ENCODE data around the gene ZCCHC2.

ZCCHC2 gene

DNA sequence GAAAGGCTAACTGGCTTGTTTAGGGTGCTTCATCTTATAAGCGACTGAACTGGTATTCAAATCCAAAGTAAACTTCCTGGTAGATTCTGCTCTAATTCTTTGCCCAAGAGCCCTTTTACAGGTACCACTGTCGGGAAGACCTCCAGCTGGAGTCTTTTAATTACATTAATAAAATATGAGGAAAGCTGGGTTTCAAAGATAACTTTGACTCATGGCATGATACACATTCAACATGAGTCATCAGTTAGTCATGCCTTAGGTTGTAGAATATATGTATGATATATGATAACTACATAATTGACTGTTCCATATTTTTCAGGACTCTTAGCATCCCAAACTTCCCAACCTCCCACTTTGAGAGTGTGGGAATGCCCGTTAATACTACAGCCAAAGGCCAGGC lies 32.3 kb downstream of the ZCCHC2 start:
- Histone ChIP-seq H2AK5ac (ENCODE audit: low read length) (no peak overlapping the region), H3K14ac (ENCODE audit: low read length) (no peak overlapping the region), H2BK5ac (ENCODE audit: low read depth, low read length, poor library complexity) (no peak overlapping the region), H3K4ac (ENCODE audit: low read depth, low read length) (no peak overlapping the region), H3K36me3 (ENCODE audit: control insufficient read depth in 1 of 2, insufficient read depth in 2 of 2, low read length in 2 of 2) (peaks cover 11 to 18% of the 10 kb centered on the region in 2 experiments), H3K27ac (ENCODE audit: low read depth, low read length) (no peak overlapping the region), H3K4me1 (ENCODE audit: control insufficient read depth in 1 of 2, insufficient read depth in 2 of 2, low read length in 2 of 2) (no peaks in the 10 kb centered on the region), H3K27me3 (ENCODE audit: insufficient read depth, low read length) (no peaks in the 10 kb centered on the region), H3K4me2 (ENCODE audit: low read length) (no peak overlapping the region), H4K12ac (ENCODE audit: low read depth, low read length) (no peak overlapping the region), H3K4me3 (ENCODE audit: low read depth, low read length) (no peak overlapping the region), H3K9ac (ENCODE audit: low read length) (no peak overlapping the region), H3K79me2 (ENCODE audit: control insufficient read depth, insufficient read depth, low read length, poor library complexity) (no peaks in the 10 kb centered on the region), H3K18ac (ENCODE audit: low read length) (no peak overlapping the region), H3K23ac (ENCODE audit: low read length) (no peak overlapping the region), H3K79me1 (ENCODE audit: low read length) (no peaks in the 10 kb centered on the region), H3K9me3 (ENCODE audit: insufficient read depth, low read depth, low read length) (no peaks in the 10 kb centered on the region), H4K8ac (ENCODE audit: low read depth, low read length) (no peak overlapping the region), H2BK120ac (ENCODE audit: insufficient read depth, low read length, poor library complexity) (no peak overlapping the region), H2AFZ (ENCODE audit: insufficient read depth, low read length, poor library complexity) (no peak overlapping the region), H2BK12ac (ENCODE audit: low read length) (no peak overlapping the region), H4K91ac (ENCODE audit: low read depth, low read length) (no peak overlapping the region)
- peak in 1 of 2 donors; percentile 32 for DNase-seq
- no CpG with 5 or more reads among the region's 3 CpGs for WGBS (ENCODE audit: extremely low coverage, insufficient coverage, insufficient read length)

DNA sequence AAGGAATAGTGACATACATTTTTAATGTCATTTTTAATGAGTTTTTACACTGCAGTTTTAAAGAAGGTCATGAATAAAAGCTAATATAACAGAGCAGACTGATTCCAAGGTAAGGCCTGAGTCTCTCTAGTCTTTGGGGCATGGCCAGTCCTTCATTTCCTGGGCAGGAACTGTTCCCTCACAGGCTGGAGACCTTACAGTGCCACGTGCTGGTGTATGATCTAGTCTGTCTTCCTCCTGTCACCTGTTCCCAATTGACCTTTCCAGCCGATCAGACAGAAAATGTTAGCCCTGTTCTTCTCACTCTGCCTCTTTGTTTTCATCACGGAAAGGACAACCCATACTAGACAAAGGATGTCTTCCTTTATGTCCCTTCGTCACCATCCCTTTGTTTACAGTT lies 33.6 kb downstream of the ZCCHC2 start:
- H3K79me1 ChIP-seq (ENCODE audit: low read length): no peaks in the 10 kb centered on the region
- no peak overlapping the region for H3K23ac ChIP-seq (ENCODE audit: low read length)
- H3K9me3 ChIP-seq (ENCODE audit: insufficient read depth, low read depth, low read length): no peaks in the 10 kb centered on the region
- H4K91ac ChIP-seq (ENCODE audit: low read depth, low read length): no peak overlapping the region
- H3K27me3 ChIP-seq (ENCODE audit: insufficient read depth, low read length): no peaks in the 10 kb centered on the region
- no peak overlapping the region for H3K27ac ChIP-seq (ENCODE audit: low read depth, low read length)
- H4K8ac ChIP-seq (ENCODE audit: low read depth, low read length): no peak overlapping the region
- H3K4me3 ChIP-seq (ENCODE audit: low read depth, low read length): no peak overlapping the region
- H2BK120ac ChIP-seq (ENCODE audit: insufficient read depth, low read length, poor library complexity): no peak overlapping the region
- H3K14ac ChIP-seq (ENCODE audit: low read length): no peak overlapping the region
- H3K79me2 ChIP-seq (ENCODE audit: control insufficient read depth, insufficient read depth, low read length, poor library complexity): no peaks in the 10 kb centered on the region
- no peak overlapping the region for H2AFZ ChIP-seq (ENCODE audit: insufficient read depth, low read length, poor library complexity)
- H4K12ac ChIP-seq (ENCODE audit: low read depth, low read length): no peak overlapping the region
- H2AK5ac ChIP-seq (ENCODE audit: low read length): no peak overlapping the region
- H3K9ac ChIP-seq (ENCODE audit: low read length): no peak overlapping the region
- WGBS (ENCODE audit: extremely low coverage, insufficient coverage, insufficient read length): no CpG with 5 or more reads among the region's 4 CpGs
- no peak overlapping the region for H2BK5ac ChIP-seq (ENCODE audit: low read depth, low read length, poor library complexity)
- H3K36me3 ChIP-seq (ENCODE audit: control insufficient read depth in 1 of 2, insufficient read depth in 2 of 2, low read length in 2 of 2): peaks cover 10 to 16% of the 10 kb centered on the region in 2 experiments
- no peak overlapping the region for H3K4ac ChIP-seq (ENCODE audit: low read depth, low read length)
- H3K4me2 ChIP-seq (ENCODE audit: low read length): no peak overlapping the region
- H2BK12ac ChIP-seq (ENCODE audit: low read length): no peak overlapping the region
- no peak for DNase-seq
- no peak overlapping the region for H3K18ac ChIP-seq (ENCODE audit: low read length)
- H3K4me1 ChIP-seq (ENCODE audit: control insufficient read depth in 1 of 2, insufficient read depth in 2 of 2, low read length in 2 of 2): no peaks in the 10 kb centered on the region

DNA sequence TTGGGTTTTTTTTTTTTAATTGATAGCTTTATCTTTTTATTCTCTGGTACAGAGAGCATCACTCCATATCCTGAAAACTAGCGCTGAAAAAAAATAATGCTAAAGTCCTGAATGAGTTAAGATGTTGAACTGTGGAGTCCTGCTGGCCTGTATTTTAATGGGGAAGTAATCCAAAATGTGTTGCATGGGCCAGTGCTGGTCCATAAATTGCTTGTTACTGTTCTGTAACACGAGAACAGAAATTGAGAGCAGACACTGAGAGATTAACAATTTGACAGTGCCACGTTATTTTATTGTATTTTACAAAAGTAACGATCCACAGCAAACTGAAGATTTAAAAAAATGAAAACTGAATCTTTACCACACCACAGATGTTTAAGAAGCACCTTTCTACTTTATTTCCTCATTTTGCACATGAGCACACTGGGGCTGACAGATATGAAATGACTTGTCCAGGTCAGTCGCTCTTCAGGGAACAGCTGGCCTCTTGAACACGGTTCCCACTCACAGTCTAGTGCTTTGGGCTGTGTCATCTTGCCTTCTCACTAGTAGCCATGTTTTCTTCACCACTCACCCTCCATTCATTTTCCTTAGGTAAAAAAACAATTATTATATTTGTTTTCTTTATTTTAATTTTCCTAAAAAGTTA lies 35.3 kb downstream of the ZCCHC2 start:
- Histone ChIP-seq H3K9ac (ENCODE audit: low read length) (no peak overlapping the region), H3K23ac (ENCODE audit: low read length) (no peak overlapping the region), H2AK5ac (ENCODE audit: low read length) (no peak overlapping the region), H3K36me3 (ENCODE audit: control insufficient read depth in 1 of 2, insufficient read depth in 2 of 2, low read length in 2 of 2) (peaks cover 6 to 12% of the 10 kb centered on the region in 2 experiments), H3K4me1 (ENCODE audit: control insufficient read depth in 1 of 2, insufficient read depth in 2 of 2, low read length in 2 of 2) (no peaks in the 10 kb centered on the region), H2BK12ac (ENCODE audit: low read length) (no peak overlapping the region), H4K91ac (ENCODE audit: low read depth, low read length) (no peak overlapping the region), H2BK5ac (ENCODE audit: low read depth, low read length, poor library complexity) (no peak overlapping the region), H3K27me3 (ENCODE audit: insufficient read depth, low read length) (no peaks in the 10 kb centered on the region), H3K79me2 (ENCODE audit: control insufficient read depth, insufficient read depth, low read length, poor library complexity) (no peaks in the 10 kb centered on the region), H2AFZ (ENCODE audit: insufficient read depth, low read length, poor library complexity) (no peak overlapping the region), H3K4me2 (ENCODE audit: low read length) (no peak overlapping the region), H3K79me1 (ENCODE audit: low read length) (no peaks in the 10 kb centered on the region), H2BK120ac (ENCODE audit: insufficient read depth, low read length, poor library complexity) (no peak overlapping the region), H3K9me3 (ENCODE audit: insufficient read depth, low read depth, low read length) (no peaks in the 10 kb centered on the region), H3K4me3 (ENCODE audit: low read depth, low read length) (no peak overlapping the region), H3K14ac (ENCODE audit: low read length) (no peak overlapping the region), H3K18ac (ENCODE audit: low read length) (no peak overlapping the region), H4K12ac (ENCODE audit: low read depth, low read length) (no peak overlapping the region), H4K8ac (ENCODE audit: low read depth, low read length) (no peak overlapping the region), H3K27ac (ENCODE audit: low read depth, low read length) (no peak overlapping the region), H3K4ac (ENCODE audit: low read depth, low read length) (no peak overlapping the region)
- WGBS (ENCODE audit: extremely low coverage, insufficient coverage, insufficient read length): no CpG with 5 or more reads among the region's 6 CpGs
- DNase-seq: no peak

DNA sequence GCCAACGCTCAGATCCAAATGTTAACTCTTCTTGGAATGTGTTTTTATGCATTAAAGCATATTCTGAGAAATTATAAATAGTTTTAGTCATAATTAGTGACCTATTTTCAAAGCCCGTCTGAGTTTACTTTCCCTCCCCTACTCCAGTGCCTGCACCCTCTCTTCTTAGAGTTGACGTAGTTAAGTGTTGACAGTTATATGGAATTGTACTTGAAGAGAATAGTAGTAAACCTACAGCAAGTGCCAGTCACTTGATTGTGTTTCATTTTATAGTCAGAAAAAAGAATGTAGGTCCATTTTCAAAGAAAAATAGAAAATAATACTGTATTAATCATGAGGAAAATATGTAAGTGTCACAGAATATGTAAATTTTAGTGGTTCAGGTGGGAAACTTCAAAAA lies 41.2 kb downstream of the ZCCHC2 start:
- H2AFZ ChIP-seq (ENCODE audit: insufficient read depth, low read length, poor library complexity): no peak overlapping the region
- no peak overlapping the region for H2BK12ac ChIP-seq (ENCODE audit: low read length)
- no peak overlapping the region for H3K27ac ChIP-seq (ENCODE audit: low read depth, low read length)
- no peaks in the 10 kb centered on the region for H3K79me2 ChIP-seq (ENCODE audit: control insufficient read depth, insufficient read depth, low read length, poor library complexity)
- H3K14ac ChIP-seq (ENCODE audit: low read length): no peak overlapping the region
- no peak overlapping the region for H3K23ac ChIP-seq (ENCODE audit: low read length)
- no peak overlapping the region for H3K4ac ChIP-seq (ENCODE audit: low read depth, low read length)
- no CpG with 5 or more reads among the region's 3 CpGs for WGBS (ENCODE audit: extremely low coverage, insufficient coverage, insufficient read length)
- no peak overlapping the region for H3K9ac ChIP-seq (ENCODE audit: low read length)
- H4K8ac ChIP-seq (ENCODE audit: low read depth, low read length): no peak overlapping the region
- H4K12ac ChIP-seq (ENCODE audit: low read depth, low read length): no peak overlapping the region
- no peaks in the 10 kb centered on the region for H3K4me1 ChIP-seq (ENCODE audit: control insufficient read depth in 1 of 2, insufficient read depth in 2 of 2, low read length in 2 of 2)
- no peak overlapping the region for H2BK120ac ChIP-seq (ENCODE audit: insufficient read depth, low read length, poor library complexity)
- no peak overlapping the region for H2AK5ac ChIP-seq (ENCODE audit: low read length)
- no peak overlapping the region for H3K18ac ChIP-seq (ENCODE audit: low read length)
- H2BK5ac ChIP-seq (ENCODE audit: low read depth, low read length, poor library complexity): no peak overlapping the region
- H4K91ac ChIP-seq (ENCODE audit: low read depth, low read length): no peak overlapping the region
- no peaks in the 10 kb centered on the region for H3K27me3 ChIP-seq (ENCODE audit: insufficient read depth, low read length)
- no peak for DNase-seq
- H3K4me3 ChIP-seq (ENCODE audit: low read depth, low read length): no peak overlapping the region
- no peaks in the 10 kb centered on the region for H3K9me3 ChIP-seq (ENCODE audit: insufficient read depth, low read depth, low read length)
- no peak overlapping the region for H3K4me2 ChIP-seq (ENCODE audit: low read length)
- peaks cover 10 to 12% of the 10 kb centered on the region in 2 experiments for H3K36me3 ChIP-seq (ENCODE audit: control insufficient read depth in 1 of 2, insufficient read depth in 2 of 2, low read length in 2 of 2)
- H3K79me1 ChIP-seq (ENCODE audit: low read length): no peaks in the 10 kb centered on the region

All from trophoblast cell (in vitro differentiated cells and primary cell).